EH (cell line): ENCODE results near the gene NOC4L.

ENCODE experiments used
- DNase-seq: peaks from one replicate; pipeline ENCODE4 v3.0.0-alpha.2; 2015; ENCODE audit warnings: low read depth

The NOC4L gene

GRCh38 chr12:132197581-132198354, 53.5 kb downstream of the NOC4L start:
- DNase-seq: no peak

DNA sequence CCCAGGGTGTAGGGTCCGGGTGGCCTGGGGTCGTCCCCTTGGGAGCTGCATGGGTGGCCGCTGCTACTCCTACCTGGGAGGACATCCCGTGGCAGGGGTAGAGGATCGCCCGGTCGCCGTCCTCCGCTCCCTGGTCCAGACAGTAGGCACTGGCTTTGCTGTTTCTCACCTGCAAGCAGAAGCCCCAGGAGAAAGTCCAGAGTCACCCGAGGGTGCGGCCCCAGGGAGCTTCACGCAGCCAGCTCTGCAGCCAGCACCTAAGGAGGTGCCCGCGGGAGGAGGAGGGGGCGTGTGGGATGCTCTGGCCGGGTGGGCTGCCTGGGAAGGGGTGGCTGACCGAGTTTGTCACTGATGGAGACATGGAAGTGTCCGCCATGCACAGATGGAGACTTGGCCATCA, 54.8 kb downstream of the NOC4L start:
- DNase-seq: no peak

GRCh38 chr12:132199526-132200319, 55.5 kb downstream of the NOC4L start:
- DNase-seq: no peak

- DNase-seq: no peak
Measured at GRCh38 chr12:132200800-132201199, 56.5 kb downstream of the NOC4L start.

DNA sequence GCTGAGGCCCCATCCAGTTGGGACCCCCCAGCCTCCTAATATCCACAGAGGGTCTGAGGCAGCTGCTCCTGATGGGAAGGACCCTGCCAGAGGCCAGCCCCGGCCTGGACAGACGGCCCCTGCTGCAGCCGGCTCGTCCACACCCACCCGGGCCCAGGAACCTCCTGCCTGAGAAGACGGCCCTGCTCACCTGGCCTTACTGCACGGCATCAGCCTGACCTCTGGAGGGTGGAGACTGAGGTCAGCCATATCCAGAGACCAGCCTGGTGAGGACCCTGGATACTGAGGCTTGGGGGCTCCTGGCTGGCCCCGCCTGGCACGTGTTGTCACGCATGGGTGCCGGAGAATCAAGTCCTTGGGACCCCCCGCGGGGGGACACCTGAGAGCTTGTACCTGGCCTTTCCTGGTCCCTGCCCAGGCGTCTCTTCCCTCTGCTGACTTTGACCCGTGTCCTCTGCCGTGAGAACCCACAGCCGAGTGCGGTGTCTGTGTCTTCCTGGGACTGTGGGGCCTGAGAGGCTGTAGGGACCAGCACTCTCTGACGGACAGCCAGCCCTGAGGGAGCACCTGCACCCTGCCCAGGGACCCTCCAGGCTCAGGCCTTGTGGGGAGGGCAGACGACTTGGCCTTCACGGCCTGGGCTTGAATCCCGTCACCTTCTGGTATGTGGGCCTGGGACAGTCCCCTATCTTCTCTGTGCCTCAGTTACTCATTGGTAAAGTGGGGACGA, 57.3 kb downstream of the NOC4L start:
- DNase-seq: no peak
